Occipital lobe (tissue), 1 donor: ENCODE results near the gene ANGPTL1. TPM values are rescaled to one million over a fixed set of nuclear protein-coding genes. Genes with fewer than 3 reads are reported as not detected.

ENCODE experiments used
- total RNA-seq: library from RNA; depleted of rRNA; stranded (reverse); fragments of >200 nt; gene quantifications from one replicate; pipeline ENCODE4 v1.2.3, GENCODE V29; 2014

ANGPTL1 gene
- total RNA-seq, 1 donor from 2014 or later, result 2.7 TPM

Other genes starting within 250 kb of the ANGPTL1 start
- 91.1 TPM for gene RALGPS2, start 145.8 kb downstream of the ANGPTL1 start, total RNA-seq
- 50.8 TPM for gene FAM20B, start 154.8 kb upstream of the ANGPTL1 start, total RNA-seq
- gene TOR3A, start 211.0 kb upstream of the ANGPTL1 start, total RNA-seq, result 15.9 TPM